Measurements from ENCODE around the gene USP31. TPM values are rescaled to one million over a fixed set of nuclear protein-coding genes. Genes with fewer than 3 reads are reported as not detected.

The USP31 gene
- total and polyA plus RNA-seq, 2 of the 8 experiments (the other 6 are each of a cell fraction or from before 2014, with no cell fraction given): 6.7 to 19.0 TPM

- H2AK5ac ChIP-seq (ENCODE audit: low read depth, low read length): no peak overlapping the region
- WGBS, 2 experiments (ENCODE audit: extremely low coverage in 1 of 2, insufficient coverage in 1 of 2, insufficient read length in 1 of 2, insufficient replicate concordance in 2 of 2, low coverage in 1 of 2, low lambda C conversion rate in 2 of 2, missing lambda C conversion rate in 1 of 2): 93% methylated on average over 5 of the region's 5 CpGs; no CpG with 5 or more reads in 1 of the 2 experiments
- no peaks in the 10 kb centered on the region for H3K23me2 ChIP-seq (ENCODE audit: low read depth, low read length)
- peaks cover 0 to 3% of the 10 kb centered on the region in 2 experiments for H4K20me1 ChIP-seq (replicated peaks in 1 of 2; ENCODE audit: control insufficient read depth in 1 of 2, insufficient read depth in 2 of 2, low read length in 2 of 2)
- no peak overlapping the region for H3K18ac ChIP-seq (ENCODE audit: extremely low read depth, low read length)
- no peak overlapping the region for H3K23ac ChIP-seq (ENCODE audit: insufficient read length)
- H2AFZ ChIP-seq (ENCODE audit: low read length): no peak overlapping the region
- DNase-seq (ENCODE audit: low read depth in 1 of 2, low spot score in 2 of 2) (no peak), FAIRE-seq (no peak)
- no peak for TF ChIP-seq GTF2F1 (IDR thresholded peaks at IDR 0.05; ENCODE audit: borderline replicate concordance, low read depth, low read length)
- no peak for TF ChIP-seq CBX8 (IDR thresholded peaks at IDR 0.05; ENCODE audit: borderline replicate concordance, low read depth, low read length)
- TF ChIP-seq SP2 (IDR thresholded peaks at IDR 0.05; ENCODE audit: low read length): no peak
- TF ChIP-seq CHD2 (IDR thresholded peaks at IDR 0.05; ENCODE audit: low read length): no peak
- TF ChIP-seq FOSL1 (IDR thresholded peaks at IDR 0.05; ENCODE audit: insufficient read depth, low read depth, low read length): no peak
- TF ChIP-seq KDM4A (IDR thresholded peaks at IDR 0.05; ENCODE audit: low read depth, low read length, severe bottlenecking): no peak
- TF ChIP-seq SAP30 (IDR thresholded peaks at IDR 0.05; ENCODE audit: insufficient read depth, insufficient replicate concordance, low read length): no peak
- no peak for TF ChIP-seq SRF (IDR thresholded peaks at IDR 0.05; ENCODE audit: low read depth, low read length)
- no peak overlapping the region for H3K9ac ChIP-seq (replicated peaks in 1 of 4; ENCODE audit: extremely low read depth in 1 of 4, low read depth in 3 of 4, low read length in 3 of 4)
- no peaks in the 10 kb centered on the region for H3K9me3 ChIP-seq (ENCODE audit: insufficient read depth in 2 of 2, low read depth in 1 of 2, low read length in 1 of 2)
- H4K8ac ChIP-seq (ENCODE audit: extremely low read depth, insufficient read depth, low read length): no peak overlapping the region
- no peak overlapping the region for H4K91ac ChIP-seq (replicated peaks; ENCODE audit: insufficient read length, low read length)
- H3K79me1 ChIP-seq (ENCODE audit: low read depth, low read length): peaks cover 4% of the 10 kb centered on the region
- H3K4me3 ChIP-seq (ENCODE audit: extremely low read depth in 1 of 4, insufficient read depth in 2 of 4, low read depth in 3 of 4, low read length in 4 of 4): no peak overlapping the region
- H3K79me2 ChIP-seq (ENCODE audit: control insufficient read depth in 1 of 2, insufficient read depth in 2 of 2, low read length in 2 of 2): peaks cover 0 to 84% of the 10 kb centered on the region in 2 experiments; a peak in 2 of 4 replicates
- no peak overlapping the region for H3K56ac ChIP-seq (replicated peaks; ENCODE audit: insufficient read length, low read depth, low read length)
- POLR2A ChIA-PET (ENCODE audit: partially characterized antibody): interaction anchor here (0.6 kb wide), 1 partner anchor 1554 kb away, joined by 4 read pairs; no protein-coding TSS in a partner anchor
- no peaks in the 10 kb centered on the region; a peak in 1 of 8 replicates for H3K36me3 ChIP-seq (ENCODE audit: control insufficient read depth in 2 of 4, insufficient read depth in 4 of 4, low read length in 3 of 4)
- no peak overlapping the region for H2BK12ac ChIP-seq (ENCODE audit: low read depth, low read length)
- no peak overlapping the region for H2BK15ac ChIP-seq (ENCODE audit: low read length)
- H2BK120ac ChIP-seq (replicated peaks; ENCODE audit: low read depth, low read length): no peak overlapping the region
- no peak overlapping the region for H3K4me2 ChIP-seq (ENCODE audit: insufficient read depth in 1 of 2, low read depth in 2 of 2, low read length in 2 of 2)
- peaks cover 0 to 12% (median 3%) of the 10 kb centered on the region in 4 experiments; a peak in 3 of 7 replicates for H3K4me1 ChIP-seq (replicated peaks in 1 of 4; ENCODE audit: control insufficient read depth in 3 of 4, insufficient read depth in 4 of 4, low read length in 3 of 4)
- no peak overlapping the region for H3K4ac ChIP-seq (replicated peaks; ENCODE audit: insufficient read length, low read depth, low read length)
- H2BK20ac ChIP-seq (ENCODE audit: low read length): no peak overlapping the region
- CTCF ChIA-PET (ENCODE audit: partially characterized antibody): interaction anchor here (0.9 to 1.0 kb wide), 2 partner anchors 17 to 322 kb away, joined by 3 read pairs; no protein-coding TSS in a partner anchor
- H3K27ac ChIP-seq (ENCODE audit: low read depth, low read length): no peak overlapping the region
- H3K27me3 ChIP-seq (replicated peaks in 1 of 4; ENCODE audit: control insufficient read depth in 3 of 4, extremely low read depth in 1 of 4, insufficient read depth in 3 of 4, low read length in 3 of 4): no peaks in the 10 kb centered on the region
- no peak overlapping the region for H4K5ac ChIP-seq (ENCODE audit: insufficient read length, low read depth, low read length)
- H3K14ac ChIP-seq (ENCODE audit: insufficient read length): no peak overlapping the region
- no peak overlapping the region for H2BK5ac ChIP-seq (ENCODE audit: low read depth, low read length)
Measured at GRCh38 chr16:23113185-23113584, 36.1 kb downstream of the USP31 start.
